Measurements from ENCODE around the gene CHI3L2. TPM values are rescaled to one million over a fixed set of nuclear protein-coding genes. Genes with fewer than 3 reads are reported as not detected.

CHI3L2 gene
- total RNA-seq, 4 donors from 2014 or later, result 0.42 to 13.1 (median 4.7) TPM; not detected in 1

DNA sequence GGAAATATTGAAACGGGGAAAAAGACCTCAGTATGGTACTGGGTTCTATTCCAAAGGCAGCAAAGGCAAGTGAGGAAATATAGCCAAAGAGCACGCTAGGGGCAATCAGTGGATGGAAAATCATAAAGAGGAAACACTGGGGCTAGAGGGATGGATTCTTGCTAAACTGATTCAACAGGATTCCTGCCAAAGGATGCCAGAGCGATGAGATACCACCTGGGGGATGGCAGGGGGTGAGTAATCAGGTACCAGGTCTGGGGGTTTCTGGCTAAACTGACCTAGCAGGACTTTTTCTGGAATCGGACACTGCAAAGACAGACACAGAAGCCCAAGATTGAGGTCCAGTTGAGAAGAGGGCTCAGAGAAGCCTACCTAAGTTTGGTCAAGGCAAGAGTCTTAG is 6.7 kb downstream of the CHI3L2 start:
- ATAC-seq, result no peak

DNA sequence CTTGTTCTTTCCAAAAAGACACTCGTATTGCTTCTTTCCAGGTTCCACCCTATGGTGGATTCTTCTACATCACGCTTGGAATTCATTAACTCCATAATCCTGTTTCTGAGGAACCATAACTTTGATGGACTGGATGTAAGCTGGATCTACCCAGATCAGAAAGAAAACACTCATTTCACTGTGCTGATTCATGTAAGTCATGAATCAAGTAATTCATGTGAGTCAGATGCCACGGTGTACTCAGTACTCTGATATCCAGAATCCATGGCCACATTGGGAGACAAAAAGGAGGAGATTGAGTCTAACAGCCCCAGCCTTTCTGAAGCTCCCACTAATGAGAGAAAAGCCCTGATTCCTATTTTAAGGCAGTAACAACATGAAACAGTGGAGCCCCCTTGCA is 7.4 kb downstream of the CHI3L2 start:
- Histone ChIP-seq H3K27ac (no peak overlapping the region), H3K4me1 (no peaks in the 10 kb centered on the region), H3K36me3 (no peaks in the 10 kb centered on the region), H3K4me3 (no peak overlapping the region), H3K27me3 (peaks cover 10% of the 10 kb centered on the region), H3K9me3 (no peaks in the 10 kb centered on the region)
- WGBS, 2 donors (ENCODE audit: low coverage in 1 of 2), result 64 to 90% methylated on average over 3 of the region's 3 CpGs
- ATAC-seq, result no peak
- TF ChIP-seq EP300 (IDR thresholded peaks at IDR 0.05), result no peak
- TF ChIP-seq, protein P1, sequence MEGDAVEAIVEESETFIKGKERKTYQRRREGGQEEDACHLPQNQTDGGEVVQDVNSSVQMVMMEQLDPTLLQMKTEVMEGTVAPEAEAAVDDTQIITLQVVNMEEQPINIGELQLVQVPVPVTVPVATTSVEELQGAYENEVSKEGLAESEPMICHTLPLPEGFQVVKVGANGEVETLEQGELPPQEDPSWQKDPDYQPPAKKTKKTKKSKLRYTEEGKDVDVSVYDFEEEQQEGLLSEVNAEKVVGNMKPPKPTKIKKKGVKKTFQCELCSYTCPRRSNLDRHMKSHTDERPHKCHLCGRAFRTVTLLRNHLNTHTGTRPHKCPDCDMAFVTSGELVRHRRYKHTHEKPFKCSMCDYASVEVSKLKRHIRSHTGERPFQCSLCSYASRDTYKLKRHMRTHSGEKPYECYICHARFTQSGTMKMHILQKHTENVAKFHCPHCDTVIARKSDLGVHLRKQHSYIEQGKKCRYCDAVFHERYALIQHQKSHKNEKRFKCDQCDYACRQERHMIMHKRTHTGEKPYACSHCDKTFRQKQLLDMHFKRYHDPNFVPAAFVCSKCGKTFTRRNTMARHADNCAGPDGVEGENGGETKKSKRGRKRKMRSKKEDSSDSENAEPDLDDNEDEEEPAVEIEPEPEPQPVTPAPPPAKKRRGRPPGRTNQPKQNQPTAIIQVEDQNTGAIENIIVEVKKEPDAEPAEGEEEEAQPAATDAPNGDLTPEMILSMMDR (IDR thresholded peaks at IDR 0.05), result no peak
- TF ChIP-seq POLR2A (IDR thresholded peaks at IDR 0.05), result no peak
- TF ChIP-seq POLR2AphosphoS5 (IDR thresholded peaks at IDR 0.05), result no peak

More for the DNA sequence above, 6.7 kb downstream of the CHI3L2 start:
- Histone ChIP-seq H3K36me3 (no peaks in the 10 kb centered on the region), H3K27ac (no peak overlapping the region), H3K9me3 (no peaks in the 10 kb centered on the region), H3K27me3 (peaks cover 10% of the 10 kb centered on the region), H3K4me1 (no peaks in the 10 kb centered on the region), H3K4me3 (no peak overlapping the region)
- TF ChIP-seq POLR2A (IDR thresholded peaks at IDR 0.05), result no peak
- TF ChIP-seq, protein P1 (IDR thresholded peaks at IDR 0.05), result no peak
- no peak for TF ChIP-seq EP300 (IDR thresholded peaks at IDR 0.05)
- no peak for TF ChIP-seq POLR2AphosphoS5 (IDR thresholded peaks at IDR 0.05)
- 75 to 89% methylated on average over 1 to 4 of the region's 4 CpGs for WGBS, 2 donors (ENCODE audit: low coverage in 1 of 2)

DNA sequence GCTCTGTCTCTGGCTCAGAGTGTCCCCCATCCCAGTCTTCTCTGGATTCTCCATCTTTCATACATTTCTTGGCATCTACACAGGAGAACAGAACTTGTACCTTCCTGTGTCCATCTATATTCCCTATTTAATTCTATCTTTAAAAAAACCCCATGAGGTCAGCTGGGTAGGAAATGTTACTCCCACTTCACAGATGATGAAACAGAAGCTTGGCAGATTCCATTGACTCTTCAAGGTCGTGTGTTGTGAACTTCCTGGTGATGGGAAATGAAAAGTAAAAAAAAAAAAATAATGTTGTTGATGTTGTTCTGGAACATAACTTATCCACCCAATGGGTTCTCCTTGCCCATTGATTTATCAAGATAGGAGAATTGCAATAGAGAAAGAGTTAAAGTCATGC is 8.9 kb downstream of the CHI3L2 start:
- no peak for ATAC-seq
- WGBS, 2 donors (ENCODE audit: low coverage in 1 of 2), result 13 to 44% methylated on average over 1 of the region's 1 CpG

DNA sequence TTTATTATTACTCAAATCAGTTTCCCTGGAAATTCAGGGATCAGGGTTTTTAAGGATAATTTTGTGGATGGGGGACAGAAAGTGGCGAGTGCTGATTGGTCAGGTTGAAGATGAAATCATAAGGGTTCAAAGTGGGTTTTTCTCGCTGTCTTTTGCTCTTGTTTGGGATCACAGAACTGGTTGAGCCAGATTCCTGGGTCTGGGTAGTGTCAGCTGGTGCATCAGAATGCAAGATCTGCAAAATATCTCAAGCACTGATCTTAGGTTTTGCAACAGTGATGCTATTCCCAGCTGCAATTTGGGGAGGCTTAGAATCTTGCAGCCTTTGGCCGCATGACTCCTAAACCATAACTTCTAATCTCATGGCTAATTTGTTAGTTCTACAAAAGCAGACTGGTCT is 9.3 kb downstream of the CHI3L2 start:
- TF ChIP-seq EP300 (IDR thresholded peaks at IDR 0.05), result no peak
- no peak for TF ChIP-seq POLR2AphosphoS5 (IDR thresholded peaks at IDR 0.05)
- TF ChIP-seq, protein P1 (IDR thresholded peaks at IDR 0.05), result no peak
- no peak for TF ChIP-seq POLR2A (IDR thresholded peaks at IDR 0.05)
- H3K9me3 ChIP-seq, result no peaks in the 10 kb centered on the region
- H3K36me3 ChIP-seq, result no peaks in the 10 kb centered on the region
- WGBS, 2 donors (ENCODE audit: low coverage in 1 of 2), result 56 to 67% methylated on average over 3 of the region's 3 CpGs
- H3K27me3 ChIP-seq, result peaks cover 10% of the 10 kb centered on the region
- H3K4me3 ChIP-seq, result no peak overlapping the region
- ATAC-seq, result no peak
- H3K27ac ChIP-seq, result no peak overlapping the region
- no peaks in the 10 kb centered on the region for H3K4me1 ChIP-seq

More for the DNA sequence above, 8.9 kb downstream of the CHI3L2 start:
- Histone ChIP-seq H3K27ac (no peak overlapping the region), H3K36me3 (no peaks in the 10 kb centered on the region), H3K9me3 (no peaks in the 10 kb centered on the region), H3K27me3 (peaks cover 10% of the 10 kb centered on the region), H3K4me3 (no peak overlapping the region), H3K4me1 (no peaks in the 10 kb centered on the region)
- TF ChIP-seq EP300 (IDR thresholded peaks at IDR 0.05) (no peak), POLR2AphosphoS5 (IDR thresholded peaks at IDR 0.05) (no peak)

DNA sequence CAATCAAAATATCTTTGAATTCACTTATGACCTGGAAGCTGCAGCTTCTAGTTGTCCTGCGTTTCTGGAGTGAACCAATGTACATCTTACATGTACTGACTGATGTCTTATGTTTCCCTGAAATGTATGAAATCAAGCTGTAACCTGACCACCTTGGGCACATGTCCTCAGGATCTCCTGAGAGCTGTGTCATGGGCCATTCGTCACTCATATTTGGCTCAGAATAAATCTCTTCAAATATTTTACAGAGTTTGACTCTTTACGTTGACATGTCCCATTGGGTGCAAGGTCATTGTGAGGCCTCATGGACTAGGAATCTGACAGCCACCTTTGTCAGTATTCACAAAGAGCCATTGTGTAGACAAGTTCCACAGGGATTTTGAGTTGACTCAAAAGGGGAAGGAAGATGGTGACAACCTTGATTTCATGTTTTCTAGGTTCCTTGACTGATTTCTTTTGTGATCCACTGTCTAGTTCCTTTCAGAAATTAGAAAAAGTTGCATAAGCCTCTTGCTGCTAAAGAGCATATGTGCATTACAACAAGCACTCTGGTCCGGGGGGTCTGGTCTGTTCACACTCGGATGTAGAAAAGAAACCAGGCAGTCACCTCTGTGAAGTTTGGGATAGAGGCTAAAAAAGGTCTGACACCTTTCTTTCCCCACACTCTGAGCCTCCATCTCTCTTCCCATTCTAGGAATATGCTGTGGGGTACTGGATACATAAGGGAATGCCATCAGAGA is 10.7 kb downstream of the CHI3L2 start:
- 77 to 79% methylated on average over 3 to 4 of the region's 5 CpGs for WGBS, 2 donors (ENCODE audit: low coverage in 1 of 2)

More for the DNA sequence above, 10.7 kb downstream of the CHI3L2 start:
- no peak for ATAC-seq
- no peak overlapping the region for H3K27ac ChIP-seq
- no peak overlapping the region for H3K4me3 ChIP-seq
- H3K4me1 ChIP-seq, result no peaks in the 10 kb centered on the region
- no peaks in the 10 kb centered on the region for H3K9me3 ChIP-seq
- no peak for TF ChIP-seq POLR2AphosphoS5 (IDR thresholded peaks at IDR 0.05)
- TF ChIP-seq POLR2A (IDR thresholded peaks at IDR 0.05), result no peak
- TF ChIP-seq, protein P1 (IDR thresholded peaks at IDR 0.05), result no peak
- no peak for TF ChIP-seq EP300 (IDR thresholded peaks at IDR 0.05)
- H3K27me3 ChIP-seq, result peaks cover 10% of the 10 kb centered on the region
- no peaks in the 10 kb centered on the region for H3K36me3 ChIP-seq

Data from gastroesophageal sphincter (tissue), 4 donors.